Vagina (tissue), 2 donors: ENCODE results near the gene FIGN.

Experiments used
- CTCF ChIP-seq, 3 experiments: fragments of 450-650 bp in 2 of 3; fragments of 200-600 bp in 1 of 3; sonication (generic) in 1 of 3; IDR thresholded peaks; one replicate each; pipeline ENCODE4 v1.5.1; 2017 to 2019; ENCODE audit warnings: antibody characterized with exemption in 3 of 3, mild to moderate bottlenecking in 2 of 3, moderate library complexity in 2 of 3
- POLR2A ChIP-seq, 2 donors: fragments of 450-650 bp; IDR thresholded peaks; one replicate each; pipeline ENCODE4 v1.6.1; 2017; ENCODE audit warnings: antibody characterized with exemption in 2 of 2, mild to moderate bottlenecking in 2 of 2, moderate library complexity in 2 of 2

GRCh38 chr2:163592954-163593622, 142.7 kb downstream of the FIGN start:
- TF ChIP-seq POLR2A (IDR thresholded peaks at IDR 0.05) = no peak
- TF ChIP-seq CTCF (IDR thresholded peaks at IDR 0.05) = no peak
